MM.1S (cell line): ENCODE measurements around the gene NOSIP.

Source experiments
- DNase-seq: peaks from one replicate; pipeline ENCODE4 v3.0.0-alpha.2; 2015
- H2AFZ ChIP-seq: fragments of 300-600 bp; sonication (generic); 2 replicates; pipeline ENCODE4 v1.6.0; 2016; ENCODE audit warnings: antibody characterized with exemption, low read length
- H3F3A ChIP-seq: fragments of 300-600 bp; sonication (generic); 2 replicates; pipeline ENCODE4 v1.6.1; 2016; ENCODE audit warnings: mild to moderate bottlenecking, antibody characterized with exemption, low read length, moderate library complexity, mixed read lengths; ENCODE audit not compliant: insufficient read depth
- H3K27ac ChIP-seq: fragments of 300-600 bp; sonication (generic); 2 replicates; pipeline ENCODE4 v1.5.1; 2016; ENCODE audit warnings: mild to moderate bottlenecking, low read length
- H3K27me3 ChIP-seq: fragments of 300-600 bp; sonication (generic); replicated peaks from 2 replicates; pipeline ENCODE4 v1.6.0; 2016; ENCODE audit warnings: low read length; ENCODE audit not compliant: insufficient read depth
- H3K36me3 ChIP-seq: fragments of 300-600 bp; sonication (generic); replicated peaks from 2 replicates; pipeline ENCODE4 v1.6.1; 2016; ENCODE audit warnings: mild to moderate bottlenecking, low read length, mixed read lengths; ENCODE audit not compliant: insufficient read depth
- H3K4me1 ChIP-seq: fragments of 300-600 bp; sonication (generic); 2 replicates; pipeline ENCODE4 v1.6.1; 2016; ENCODE audit warnings: low read length, mixed read lengths
- H3K4me2 ChIP-seq: fragments of 300-600 bp; sonication (generic); 2 replicates; pipeline ENCODE4 v1.6.0; 2016; ENCODE audit warnings: low read depth, low read length
- H3K4me3 ChIP-seq: fragments of 300-600 bp; sonication (generic); 2 replicates; pipeline ENCODE4 v1.5.1; 2016; ENCODE audit warnings: low read length, mixed read lengths
- H3K79me2 ChIP-seq: fragments of 300-600 bp; sonication (generic); 2 replicates; pipeline ENCODE4 v1.6.1; 2016; ENCODE audit warnings: mixed run types, low read length, mixed read lengths
- H3K9ac ChIP-seq: fragments of 300-600 bp; sonication (generic); 2 replicates; pipeline ENCODE4 v1.6.1; 2016; ENCODE audit warnings: low read length, mixed read lengths
- H3K9me2 ChIP-seq: fragments of 300-600 bp; sonication (generic); replicated peaks from 2 replicates; pipeline ENCODE4 v1.6.1; 2016; ENCODE audit warnings: mild to moderate bottlenecking, low read length, mixed read lengths; ENCODE audit not compliant: insufficient read depth
- H3K9me3 ChIP-seq: fragments of 300-600 bp; sonication (generic); replicated peaks from 2 replicates; pipeline ENCODE4 v1.6.1; 2016; ENCODE audit warnings: mild to moderate bottlenecking, low read length, mixed read lengths; ENCODE audit not compliant: insufficient read depth
- H4K20me1 ChIP-seq: fragments of 300-600 bp; sonication (generic); 2 replicates; pipeline ENCODE4 v1.6.1; 2016; ENCODE audit warnings: mild to moderate bottlenecking, low read length, moderate library complexity, mixed read lengths; ENCODE audit not compliant: insufficient read depth
- CTCF ChIP-seq: fragments of 300-600 bp; sonication (generic); IDR thresholded peaks from 2 replicates; pipeline ENCODE4 v1.5.1; 2016; ENCODE audit warnings: antibody characterized with exemption, low read length, mixed read lengths
- EZH2 ChIP-seq: fragments of 300-600 bp; sonication (generic); optimal IDR thresholded peaks from 2 replicates; pipeline ENCODE3; 2017; ENCODE audit warnings: low read depth, mild to moderate bottlenecking, antibody characterized with exemption, low read length, mixed read lengths
- EZH2phosphoT487 ChIP-seq: fragments of 300-600 bp; sonication (generic); IDR thresholded peaks from 2 replicates; pipeline ENCODE4 v1.6.1; 2018; ENCODE audit warnings: antibody characterized with exemption, low read length

NOSIP gene

GRCh38 chr19:49592486-49593232 is 12.3 kb upstream of the NOSIP start:
- no peak for DNase-seq
- no peak overlapping the region for H2AFZ ChIP-seq
- peak overlapping the region; percentile 76; the same call in 1 of the 2 replicates for H3K9ac ChIP-seq
- H3K27me3 ChIP-seq: no peaks in the 10 kb centered on the region
- H4K20me1 ChIP-seq: no peaks in the 10 kb centered on the region
- peak overlapping the region; percentile 94 for H3K4me3 ChIP-seq
- no peak for TF ChIP-seq EZH2phosphoT487
- no peak for TF ChIP-seq EZH2
- TF ChIP-seq CTCF: no peak
- peak overlapping the region; percentile 57; the same call in 1 of the 2 replicates for H3K27ac ChIP-seq
- H3F3A ChIP-seq: peaks cover 31% of the 10 kb centered on the region
- peak overlapping the region; percentile 95 for H3K4me2 ChIP-seq
- H3K9me3 ChIP-seq: no peaks in the 10 kb centered on the region
- H3K4me1 ChIP-seq: peaks cover 18% of the 10 kb centered on the region
- H3K79me2 ChIP-seq: peaks cover 51% of the 10 kb centered on the region
- no peaks in the 10 kb centered on the region for H3K9me2 ChIP-seq
- no peaks in the 10 kb centered on the region for H3K36me3 ChIP-seq

- Histone ChIP-seq H3K9me3 (no peaks in the 10 kb centered on the region), H3K27ac (peak overlapping the region; percentile 57; the same call in 1 of the 2 replicates), H3K4me2 (peak overlapping the region; percentile 95), H3K4me1 (peaks cover 18% of the 10 kb centered on the region), H4K20me1 (no peaks in the 10 kb centered on the region), H3K79me2 (peaks cover 49% of the 10 kb centered on the region), H2AFZ (peak overlapping the region; percentile 16; the same call in 1 of the 2 replicates), H3K9ac (peak overlapping the region; percentile 76), H3K27me3 (no peaks in the 10 kb centered on the region), H3K9me2 (no peaks in the 10 kb centered on the region), H3K36me3 (no peaks in the 10 kb centered on the region), H3F3A (peaks cover 31% of the 10 kb centered on the region), H3K4me3 (peak overlapping the region; percentile 94)
- peak; percentile 45 for DNase-seq
- TF ChIP-seq CTCF: no peak
- no peak for TF ChIP-seq EZH2phosphoT487
- no peak for TF ChIP-seq EZH2
Observed at GRCh38 chr19:49591731-49592485, 11.6 kb upstream of the NOSIP start.

GRCh38 chr19:49590971-49591730 is 10.8 kb upstream of the NOSIP start, which contains the start of gene PRR12:
PRR12 (plus strand) TSS chr19:49591182; CDS start chr19:49591655, 473 bp downstream.
- Histone ChIP-seq H3K4me1 (peaks cover 18% of the 10 kb centered on the region), H3K4me2 (peak within 1 kb of the TSS; percentile 100), H3K9ac (peak within 1 kb of the TSS; percentile 90), H3K27me3 (no peaks in the 10 kb centered on the region), H4K20me1 (no peaks in the 10 kb centered on the region), H2AFZ (peak within 1 kb of the TSS; percentile 76), H3K36me3 (no peaks in the 10 kb centered on the region), H3F3A (peaks cover 31% of the 10 kb centered on the region), H3K4me3 (peak within 1 kb of the TSS; percentile 94), H3K9me2 (no peaks in the 10 kb centered on the region), H3K79me2 (peaks cover 43% of the 10 kb centered on the region), H3K9me3 (no peaks in the 10 kb centered on the region), H3K27ac (peak within 1 kb of the TSS; percentile 88)
- DNase-seq: peak; percentile 78
- TF ChIP-seq EZH2: no peak
